Progenitor cell of endocrine pancreas (in vitro differentiated cells): ENCODE measurements around the gene KDM4B. TPM values are rescaled to one million over a fixed set of nuclear protein-coding genes. Genes with fewer than 3 reads are reported as not detected.

Experiments used
- DNase-seq: peaks from one replicate; pipeline ENCODE4 v3.0.0; 2021; ENCODE audit warnings: low spot score; ENCODE audit not compliant: unreplicated experiment
- H3K27ac Mint-ChIP-seq: 2 replicates; pipeline ENCODE4 v1.8.0; 2021; ENCODE audit warnings: mild to moderate bottlenecking, moderate library complexity, mixed read lengths
- H3K27me3 Mint-ChIP-seq: 2 replicates; pipeline ENCODE4 v1.8.0; 2021; ENCODE audit warnings: mixed read lengths
- H3K36me3 Mint-ChIP-seq: 2 replicates; pipeline ENCODE4 v1.8.0; 2022; ENCODE audit warnings: mixed read lengths; ENCODE audit not compliant: insufficient read depth
- H3K4me1 Mint-ChIP-seq: 2 replicates; pipeline ENCODE4 v1.8.0; 2021; ENCODE audit warnings: low read depth, mixed read lengths
- H3K4me3 Mint-ChIP-seq: 2 replicates; pipeline ENCODE4 v1.8.0; 2021; ENCODE audit warnings: low read depth, mild to moderate bottlenecking, moderate library complexity, mixed read lengths
- H3K9me3 Mint-ChIP-seq: 2 replicates; pipeline ENCODE4 v1.8.0; 2021; ENCODE audit warnings: low read depth, mixed read lengths
- total RNA-seq: library from RNA; stranded (reverse); gene quantifications from 2 replicates; pipeline ENCODE4 v1.2.1, GENCODE V29; 2021
- TF ChIP-seq, protein P1 (sequence below): fragments of 200-600 bp; sonication (generic); IDR thresholded peaks from one replicate; pipeline ENCODE4 v1.5.0; 2021; ENCODE audit warnings: antibody characterized with exemption, mild to moderate bottlenecking; ENCODE audit not compliant: unreplicated experiment

Gene KDM4B
- total RNA-seq, 1 donor from 2014 or later: 59.6 TPM

DNA sequence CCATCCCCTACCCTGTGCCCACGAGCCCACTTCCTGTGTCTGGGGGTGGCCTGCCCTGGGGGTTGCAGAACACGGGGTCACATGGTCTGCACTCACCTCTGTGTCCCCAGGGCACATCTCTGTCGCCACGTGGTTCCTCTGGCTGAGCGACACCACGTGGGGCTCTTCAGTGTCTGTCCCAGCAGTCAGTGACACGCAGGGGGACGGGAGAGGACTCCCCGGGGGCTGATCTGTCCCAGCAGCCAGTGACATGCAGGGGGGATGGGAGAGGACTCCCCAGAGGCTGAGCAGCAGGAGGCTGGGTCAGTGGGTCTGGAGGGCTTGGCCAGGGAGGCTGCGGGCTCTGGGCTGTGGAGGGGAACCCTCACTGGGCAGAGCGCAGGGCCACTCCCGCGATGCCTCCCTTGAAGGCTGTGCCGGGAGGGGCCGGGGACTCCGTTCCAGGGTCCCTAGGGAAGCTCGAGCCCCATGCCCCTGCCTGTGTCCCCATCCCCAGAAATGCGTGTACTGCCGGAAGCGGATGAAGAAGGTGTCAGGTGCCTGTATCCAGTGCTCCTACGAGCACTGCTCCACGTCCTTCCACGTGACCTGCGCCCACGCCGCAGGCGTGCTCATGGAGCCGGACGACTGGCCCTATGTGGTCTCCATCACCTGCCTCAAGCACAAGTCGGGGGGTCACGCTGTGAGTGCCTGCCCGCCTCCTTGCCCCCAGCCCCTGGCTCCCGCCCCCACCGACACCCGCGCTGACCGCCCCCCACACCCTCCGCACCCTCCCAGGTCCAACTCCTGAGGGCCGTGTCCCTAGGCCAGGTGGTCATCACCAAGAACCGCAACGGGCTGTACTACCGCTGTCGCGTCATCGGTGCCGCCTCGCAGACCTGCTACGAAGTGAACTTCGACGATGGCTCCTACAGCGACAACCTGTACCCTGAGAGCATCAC lies 174.8 kb downstream of the KDM4B start:
- Mint-ChIP-seq H3K27me3 (no peaks in the 10 kb centered on the region), H3K4me1 (no peaks in the 10 kb centered on the region), H3K36me3 (peaks cover 15% of the 10 kb centered on the region), H3K27ac (no peak overlapping the region), H3K9me3 (no peaks in the 10 kb centered on the region), H3K4me3 (no peak overlapping the region)
- DNase-seq: no peak
- TF ChIP-seq, protein P1, sequence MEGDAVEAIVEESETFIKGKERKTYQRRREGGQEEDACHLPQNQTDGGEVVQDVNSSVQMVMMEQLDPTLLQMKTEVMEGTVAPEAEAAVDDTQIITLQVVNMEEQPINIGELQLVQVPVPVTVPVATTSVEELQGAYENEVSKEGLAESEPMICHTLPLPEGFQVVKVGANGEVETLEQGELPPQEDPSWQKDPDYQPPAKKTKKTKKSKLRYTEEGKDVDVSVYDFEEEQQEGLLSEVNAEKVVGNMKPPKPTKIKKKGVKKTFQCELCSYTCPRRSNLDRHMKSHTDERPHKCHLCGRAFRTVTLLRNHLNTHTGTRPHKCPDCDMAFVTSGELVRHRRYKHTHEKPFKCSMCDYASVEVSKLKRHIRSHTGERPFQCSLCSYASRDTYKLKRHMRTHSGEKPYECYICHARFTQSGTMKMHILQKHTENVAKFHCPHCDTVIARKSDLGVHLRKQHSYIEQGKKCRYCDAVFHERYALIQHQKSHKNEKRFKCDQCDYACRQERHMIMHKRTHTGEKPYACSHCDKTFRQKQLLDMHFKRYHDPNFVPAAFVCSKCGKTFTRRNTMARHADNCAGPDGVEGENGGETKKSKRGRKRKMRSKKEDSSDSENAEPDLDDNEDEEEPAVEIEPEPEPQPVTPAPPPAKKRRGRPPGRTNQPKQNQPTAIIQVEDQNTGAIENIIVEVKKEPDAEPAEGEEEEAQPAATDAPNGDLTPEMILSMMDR: no peak

DNA sequence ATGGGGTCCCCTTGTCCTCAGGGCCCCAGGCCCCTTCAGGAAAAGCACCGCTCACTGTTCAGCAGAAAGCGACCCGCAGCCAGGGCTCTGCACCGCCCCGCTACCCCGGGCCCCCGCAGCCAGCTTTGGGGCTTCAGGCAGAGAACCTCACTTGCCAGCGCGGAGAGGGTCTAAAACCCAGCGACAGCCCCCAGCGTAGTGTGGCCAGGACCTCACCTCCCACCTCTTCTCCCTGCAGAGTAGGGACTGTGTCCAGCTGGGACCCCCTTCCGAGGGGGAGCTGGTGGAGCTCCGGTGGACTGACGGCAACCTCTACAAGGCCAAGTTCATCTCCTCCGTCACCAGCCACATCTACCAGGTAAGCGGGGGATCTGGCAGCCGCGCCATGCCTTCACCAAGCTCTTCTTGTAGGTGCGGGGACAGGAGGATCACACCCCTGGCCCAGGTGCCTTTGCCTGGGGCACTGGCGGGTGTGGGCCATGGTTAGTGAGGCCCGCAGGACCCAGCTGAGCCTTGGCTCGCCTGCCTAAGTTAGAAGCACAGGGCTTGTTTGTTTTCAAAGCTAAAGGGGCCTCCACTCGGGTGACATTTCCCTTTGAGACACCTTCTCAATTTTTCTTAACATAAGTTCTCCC lies 175.7 kb downstream of the KDM4B start:
- H3K27me3 Mint-ChIP-seq: no peaks in the 10 kb centered on the region
- DNase-seq: no peak
- TF ChIP-seq, protein P1: no peak
- H3K9me3 Mint-ChIP-seq: no peaks in the 10 kb centered on the region
- peaks cover 10% of the 10 kb centered on the region for H3K36me3 Mint-ChIP-seq
- no peak overlapping the region for H3K27ac Mint-ChIP-seq
- H3K4me3 Mint-ChIP-seq: no peak overlapping the region
- no peaks in the 10 kb centered on the region for H3K4me1 Mint-ChIP-seq

DNA sequence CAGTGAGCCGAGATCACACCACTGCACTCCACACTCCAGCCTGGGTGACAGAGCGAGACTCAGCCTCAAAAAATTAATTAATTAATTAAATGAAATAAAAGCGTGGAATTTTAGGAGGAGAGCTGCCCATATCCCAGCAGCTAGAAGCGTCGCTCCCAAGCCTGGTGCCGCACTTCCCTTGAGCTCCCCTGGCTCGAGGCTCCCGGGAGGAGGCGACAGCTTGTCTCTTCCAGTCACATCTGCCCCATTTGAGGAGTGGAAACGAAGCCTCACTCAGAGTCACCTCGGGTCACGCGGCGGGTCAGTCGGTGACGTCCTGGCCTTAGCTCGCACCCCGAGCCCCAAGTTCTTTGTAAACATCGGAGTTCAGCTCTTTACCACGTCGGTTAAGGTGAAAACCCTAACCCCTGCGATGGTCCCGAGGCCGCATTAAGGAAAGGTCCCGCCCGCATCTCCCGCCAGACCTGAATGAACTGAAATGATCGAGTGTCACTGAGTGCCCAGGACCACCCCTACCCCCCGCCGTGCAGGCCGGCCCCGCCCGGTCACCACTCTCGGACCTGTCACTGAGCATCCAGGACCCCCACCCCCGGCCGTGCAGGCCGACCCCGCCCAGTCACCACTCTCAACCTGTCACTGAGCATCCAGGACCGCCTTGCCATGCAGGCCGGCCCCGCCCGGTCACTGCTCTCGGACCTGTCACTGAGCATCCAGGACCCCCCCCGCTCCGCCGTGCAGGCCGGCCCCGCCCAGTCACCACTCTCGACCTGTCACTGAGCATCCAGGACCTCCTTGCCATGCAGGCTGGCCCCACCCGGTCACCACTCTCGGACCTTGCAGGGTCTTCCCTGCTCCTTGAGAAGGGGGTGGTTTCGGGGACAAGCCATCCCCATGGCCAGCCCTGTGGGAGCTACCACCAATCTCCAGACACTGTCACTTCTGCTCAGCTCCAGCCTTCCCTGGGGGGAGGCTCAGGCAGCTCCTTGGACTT lies 176.9 kb downstream of the KDM4B start:
- Mint-ChIP-seq H3K9me3 (no peaks in the 10 kb centered on the region), H3K27me3 (no peaks in the 10 kb centered on the region), H3K36me3 (peaks cover 10% of the 10 kb centered on the region), H3K4me1 (no peaks in the 10 kb centered on the region), H3K27ac (no peak overlapping the region), H3K4me3 (no peak overlapping the region)
- no peak for DNase-seq
- TF ChIP-seq, protein P1: no peak

DNA sequence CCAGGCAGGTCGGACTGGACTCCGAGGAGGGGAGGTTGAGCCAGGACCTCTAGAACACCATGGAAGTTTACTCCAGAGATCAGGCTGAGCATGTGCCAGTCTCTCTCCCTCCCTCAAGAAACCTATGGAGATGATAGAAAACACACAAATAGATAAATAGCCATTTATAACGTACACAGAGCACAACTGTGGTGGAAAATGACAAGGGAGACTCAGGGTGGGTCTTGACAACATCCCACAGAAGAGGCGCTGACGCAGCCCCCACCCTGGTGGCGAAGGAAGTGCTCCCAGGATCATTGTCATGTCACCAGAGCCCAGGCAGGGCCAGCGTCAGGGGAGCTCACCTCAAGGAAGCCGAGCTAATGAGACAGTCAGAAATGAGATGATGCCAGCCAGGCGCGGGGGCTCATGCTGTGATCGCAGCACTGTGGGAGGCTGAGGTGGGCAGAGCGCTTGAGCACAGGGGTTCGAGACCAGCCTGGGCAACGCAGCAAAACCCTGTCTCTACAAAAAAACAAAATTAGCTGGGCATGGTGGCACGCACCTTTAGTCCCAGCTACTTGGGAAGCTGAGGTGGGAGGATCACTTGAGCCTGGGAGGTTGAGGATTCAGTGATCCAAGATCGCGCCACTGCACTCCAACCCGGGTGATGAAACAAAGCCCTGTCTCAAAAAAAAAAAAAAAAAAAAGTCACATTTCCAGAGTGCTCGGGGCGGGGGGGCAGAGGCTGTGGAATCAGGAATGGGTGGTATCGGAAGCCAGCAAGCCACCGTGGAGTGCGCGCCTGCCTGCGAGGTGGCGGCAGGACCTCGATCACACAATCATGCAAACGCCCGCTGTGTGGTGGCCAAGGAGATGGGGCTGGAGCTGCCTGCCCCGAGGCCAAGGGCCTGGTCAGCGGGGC lies 178.4 kb downstream of the KDM4B start:
- Mint-ChIP-seq H3K36me3 (peaks cover 10% of the 10 kb centered on the region), H3K27ac (peak overlapping the region; percentile 41), H3K27me3 (no peaks in the 10 kb centered on the region), H3K4me1 (no peaks in the 10 kb centered on the region), H3K4me3 (no peak overlapping the region), H3K9me3 (no peaks in the 10 kb centered on the region)
- DNase-seq: no peak
- TF ChIP-seq, protein P1: no peak
